Astrocyte (in vitro differentiated cells and primary cell): ENCODE measurements around the gene OSGEP. TPM values are rescaled to one million over a fixed set of nuclear protein-coding genes. Genes with fewer than 3 reads are reported as not detected.

Source experiments
- DNase-seq: peaks from one replicate; pipeline ENCODE4 v3.0.0-alpha.2; 2010; ENCODE audit warnings: low read depth
- FAIRE-seq: peaks from 2 replicates; lab custom pipeline; 2011; peaks lifted over from hg19 to GRCh38; lab: Jason Lieb, UNC
- H2AFZ ChIP-seq: 2 replicates; pipeline ENCODE4 v1.6.0; 2012; ENCODE audit warnings: low read depth, low read length, inconsistent platforms
- H3K27ac ChIP-seq: 2 replicates; pipeline ENCODE4 v1.5.1; 2011; ENCODE audit warnings: low read depth, low read length, inconsistent platforms
- H3K27me3 ChIP-seq: 2 replicates; pipeline ENCODE4 v1.6.0; 2011; ENCODE audit warnings: low read length, inconsistent platforms; ENCODE audit not compliant: insufficient read depth
- H3K36me3 ChIP-seq: 2 replicates; pipeline ENCODE4 v1.5.1; 2011; ENCODE audit warnings: low read length, inconsistent platforms; ENCODE audit not compliant: insufficient read depth
- H3K4me1 ChIP-seq: 2 replicates; pipeline ENCODE4 v1.5.1; 2011; ENCODE audit warnings: low read length, inconsistent platforms; ENCODE audit not compliant: insufficient read depth
- H3K4me2 ChIP-seq: 2 replicates; pipeline ENCODE4 v1.6.0; 2012; ENCODE audit warnings: low read length, inconsistent platforms
- H3K4me3 ChIP-seq: 2 replicates; pipeline ENCODE4 v1.5.1; 2011; ENCODE audit warnings: low read depth, mild to moderate bottlenecking, low read length, inconsistent platforms; ENCODE audit not compliant: insufficient read depth
- H3K79me2 ChIP-seq: 2 replicates; pipeline ENCODE4 v1.6.0; 2012; ENCODE audit warnings: mild to moderate bottlenecking, low read length, inconsistent platforms; ENCODE audit not compliant: insufficient read depth
- H3K9ac ChIP-seq: 2 replicates; pipeline ENCODE4 v1.6.0; 2012; ENCODE audit warnings: mild to moderate bottlenecking, low read length, inconsistent platforms
- H3K9me3 ChIP-seq: 2 replicates; pipeline ENCODE4 v1.5.1; 2012; ENCODE audit warnings: low read depth, mild to moderate bottlenecking, low read length, inconsistent platforms; ENCODE audit not compliant: insufficient read depth
- H4K20me1 ChIP-seq: 2 replicates; pipeline ENCODE4 v1.6.0; 2012; ENCODE audit warnings: low read length, inconsistent platforms; ENCODE audit not compliant: insufficient read depth
- H3K27ac Mint-ChIP-seq: one replicate; pipeline ENCODE4 v1.8.0; 2021; ENCODE audit warnings: mild to moderate bottlenecking, mixed read lengths; ENCODE audit not compliant: unreplicated experiment
- H3K27me3 Mint-ChIP-seq: one replicate; pipeline ENCODE4 v1.8.0; 2021; ENCODE audit warnings: low read depth, mixed read lengths; ENCODE audit not compliant: unreplicated experiment
- H3K36me3 Mint-ChIP-seq: one replicate; pipeline ENCODE4 v1.8.0; 2021; ENCODE audit warnings: low read depth, mixed read lengths; ENCODE audit not compliant: unreplicated experiment
- H3K4me1 Mint-ChIP-seq: one replicate; pipeline ENCODE4 v1.8.0; 2021; ENCODE audit warnings: low read depth, mixed read lengths; ENCODE audit not compliant: unreplicated experiment
- H3K4me3 Mint-ChIP-seq: one replicate; pipeline ENCODE4 v1.8.0; 2021; ENCODE audit warnings: mild to moderate bottlenecking, moderate library complexity, mixed read lengths; ENCODE audit not compliant: unreplicated experiment
- H3K9me3 Mint-ChIP-seq: one replicate; pipeline ENCODE4 v1.8.0; 2021; ENCODE audit warnings: mild to moderate bottlenecking, mixed read lengths; ENCODE audit not compliant: unreplicated experiment
- EZH2 ChIP-seq: IDR thresholded peaks from 2 replicates; pipeline ENCODE4 v1.6.1; 2012; ENCODE audit warnings: mild to moderate bottlenecking, low read length, inconsistent platforms; ENCODE audit not compliant: insufficient read depth
- total RNA-seq: library from RNA; stranded (reverse); gene quantifications from 2 replicates; pipeline ENCODE4 v1.2.1, GENCODE V29; 2021
- TF ChIP-seq, protein P1 (sequence below): IDR thresholded peaks from 2 replicates; pipeline ENCODE4 v1.5.1; 2011; ENCODE audit warnings: low read depth, mild to moderate bottlenecking, inconsistent platforms, low read length, moderate library complexity; ENCODE audit not compliant: insufficient read depth

The OSGEP gene
- total RNA-seq, 1 donor from 2014 or later = 23.0 TPM

DNA sequence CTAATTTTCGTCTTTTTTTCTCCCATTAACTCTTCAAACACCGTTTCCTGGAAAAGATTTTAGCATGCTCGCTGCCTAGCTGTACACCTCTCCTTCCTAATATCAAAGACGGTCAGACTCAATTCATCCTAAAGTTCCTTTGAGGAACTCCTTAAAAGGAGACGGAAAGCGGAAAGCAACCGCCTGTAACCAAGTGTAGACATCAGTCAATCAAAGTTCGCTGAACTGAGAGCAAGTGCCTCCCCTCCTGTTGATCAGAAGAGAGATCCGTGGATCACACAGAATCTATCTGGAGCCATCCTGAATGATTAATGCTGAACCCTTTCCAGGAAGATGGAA lies 40.9 kb downstream of the OSGEP start:
- H3K4me3 ChIP-seq = peak overlapping the region; percentile 77
- H3K79me2 ChIP-seq = peaks cover 25% of the 10 kb centered on the region
- no peaks in the 10 kb centered on the region for H3K36me3 ChIP-seq
- H3K27me3 ChIP-seq = no peaks in the 10 kb centered on the region
- peak overlapping the region; percentile 89 for H3K9ac ChIP-seq
- peak overlapping the region; percentile 93 for H3K4me2 ChIP-seq
- peaks cover 4% of the 10 kb centered on the region for H3K4me1 ChIP-seq
- H3K27ac Mint-ChIP-seq = peak overlapping the region; percentile 99
- H3K9me3 ChIP-seq = no peaks in the 10 kb centered on the region
- no peaks in the 10 kb centered on the region for H3K36me3 Mint-ChIP-seq
- peak overlapping the region; percentile 84 for H3K27ac ChIP-seq
- peaks cover 8% of the 10 kb centered on the region for H3K4me1 Mint-ChIP-seq
- TF ChIP-seq EZH2 = no peak
- TF ChIP-seq, protein P1, sequence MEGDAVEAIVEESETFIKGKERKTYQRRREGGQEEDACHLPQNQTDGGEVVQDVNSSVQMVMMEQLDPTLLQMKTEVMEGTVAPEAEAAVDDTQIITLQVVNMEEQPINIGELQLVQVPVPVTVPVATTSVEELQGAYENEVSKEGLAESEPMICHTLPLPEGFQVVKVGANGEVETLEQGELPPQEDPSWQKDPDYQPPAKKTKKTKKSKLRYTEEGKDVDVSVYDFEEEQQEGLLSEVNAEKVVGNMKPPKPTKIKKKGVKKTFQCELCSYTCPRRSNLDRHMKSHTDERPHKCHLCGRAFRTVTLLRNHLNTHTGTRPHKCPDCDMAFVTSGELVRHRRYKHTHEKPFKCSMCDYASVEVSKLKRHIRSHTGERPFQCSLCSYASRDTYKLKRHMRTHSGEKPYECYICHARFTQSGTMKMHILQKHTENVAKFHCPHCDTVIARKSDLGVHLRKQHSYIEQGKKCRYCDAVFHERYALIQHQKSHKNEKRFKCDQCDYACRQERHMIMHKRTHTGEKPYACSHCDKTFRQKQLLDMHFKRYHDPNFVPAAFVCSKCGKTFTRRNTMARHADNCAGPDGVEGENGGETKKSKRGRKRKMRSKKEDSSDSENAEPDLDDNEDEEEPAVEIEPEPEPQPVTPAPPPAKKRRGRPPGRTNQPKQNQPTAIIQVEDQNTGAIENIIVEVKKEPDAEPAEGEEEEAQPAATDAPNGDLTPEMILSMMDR = no peak
- DNase-seq (no peak), FAIRE-seq (no peak)
- peaks cover 11% of the 10 kb centered on the region for H4K20me1 ChIP-seq
- H2AFZ ChIP-seq = peak overlapping the region; percentile 94
- peak overlapping the region; percentile 97 for H3K4me3 Mint-ChIP-seq
- peaks cover 5% of the 10 kb centered on the region for H3K27me3 Mint-ChIP-seq
- no peaks in the 10 kb centered on the region for H3K9me3 Mint-ChIP-seq

DNA sequence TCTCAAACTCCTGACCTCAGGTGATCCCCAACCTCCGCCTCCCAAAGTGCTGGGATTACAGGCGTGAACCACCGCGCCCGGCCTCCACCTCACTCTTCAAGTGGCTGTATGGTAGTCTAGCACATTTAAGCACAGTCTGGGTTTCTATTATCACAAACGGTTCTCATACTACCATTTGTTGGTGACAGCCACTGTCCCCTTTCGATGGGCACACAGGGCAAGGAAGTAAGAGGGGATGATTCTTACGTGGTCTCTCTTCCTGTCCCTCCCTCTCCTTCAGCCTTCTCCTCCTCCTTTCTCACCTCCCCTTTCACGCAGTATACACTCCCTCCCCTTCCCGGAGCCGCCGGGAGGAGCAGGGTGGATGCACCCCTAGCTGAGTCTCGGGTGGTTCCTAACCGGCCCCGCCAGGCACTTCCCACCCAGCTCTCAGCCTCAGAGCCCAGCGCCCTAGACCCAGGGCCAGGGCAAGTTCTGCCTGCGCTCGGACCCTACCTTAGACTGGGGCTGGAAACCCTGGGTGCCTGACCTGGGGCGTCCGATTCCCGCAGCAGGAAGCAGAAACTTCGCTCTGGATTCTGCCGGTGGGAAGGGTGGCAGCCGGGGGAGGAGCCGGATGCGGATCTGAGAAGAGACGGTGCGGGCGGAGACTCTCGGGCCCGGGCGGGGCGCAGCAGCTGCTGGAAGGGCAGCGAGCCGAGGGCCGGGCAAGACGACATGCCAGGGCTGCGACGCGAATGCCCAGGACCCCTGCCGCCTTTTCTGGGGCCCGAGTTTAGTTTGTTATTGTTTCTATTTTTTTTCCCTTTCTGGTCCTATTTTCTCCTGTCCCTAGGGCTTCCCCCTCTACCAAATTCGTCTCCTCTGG lies 41.5 kb downstream of the OSGEP start, which contains the start of gene TEP1:
Gene TEP1 (minus strand): TSS at position 626 of the 868 bp plus-strand sequence. CDS start 5,062 bp downstream, outside the sequence.
- Mint-ChIP-seq H3K27ac (peak within 1 kb of the TSS; percentile 99), H3K4me1 (peaks cover 11% of the 10 kb centered on the region), H3K36me3 (no peaks in the 10 kb centered on the region), H3K9me3 (no peaks in the 10 kb centered on the region), H3K4me3 (peak within 1 kb of the TSS; percentile 97), H3K27me3 (peaks cover under 1% of the 10 kb centered on the region)
- H3K4me1 ChIP-seq = peaks cover 4% of the 10 kb centered on the region
- H2AFZ ChIP-seq = peak within 1 kb of the TSS; percentile 94
- TF ChIP-seq, protein P1 = no peak
- TF ChIP-seq EZH2 = no peak
- FAIRE-seq (no peak), DNase-seq (peak; percentile 73)
- H3K79me2 ChIP-seq = peaks cover 29% of the 10 kb centered on the region
- no peaks in the 10 kb centered on the region for H3K27me3 ChIP-seq
- H3K9ac ChIP-seq = peak within 1 kb of the TSS; percentile 89
- H3K4me3 ChIP-seq = peak within 1 kb of the TSS; percentile 77
- H3K36me3 ChIP-seq = peaks cover 5% of the 10 kb centered on the region
- H3K9me3 ChIP-seq = no peaks in the 10 kb centered on the region
- H3K27ac ChIP-seq = peak within 1 kb of the TSS; percentile 84
- peaks cover 15% of the 10 kb centered on the region for H4K20me1 ChIP-seq
- H3K4me2 ChIP-seq = peak within 1 kb of the TSS; percentile 93
